HG02678 (cell line): ENCODE data around the gene COL5A1.

Experiments
- ATAC-seq: cut with Tn5 transposase; IDR thresholded peaks from one replicate; pipeline ENCODE4 v1.9.1; 2021; ENCODE audit warnings: mild to moderate bottlenecking, moderate library complexity; ENCODE audit not compliant: unreplicated experiment

COL5A1 gene

DNA sequence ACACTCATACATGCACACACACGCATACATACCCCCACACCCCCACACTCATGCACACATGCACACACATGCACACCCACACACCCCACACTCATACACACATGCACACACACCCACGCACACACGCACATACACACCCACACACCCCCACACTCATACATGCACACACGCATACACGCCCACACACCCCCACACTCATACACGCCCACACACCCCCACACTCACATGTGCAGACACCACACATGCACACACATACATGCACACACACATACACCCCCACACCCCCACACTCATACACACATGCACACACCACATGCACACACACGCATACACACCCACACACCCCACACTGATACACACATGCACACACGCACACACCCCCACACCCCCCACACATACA is 118.3 kb downstream of the COL5A1 start:
- ATAC-seq, result no peak

DNA sequence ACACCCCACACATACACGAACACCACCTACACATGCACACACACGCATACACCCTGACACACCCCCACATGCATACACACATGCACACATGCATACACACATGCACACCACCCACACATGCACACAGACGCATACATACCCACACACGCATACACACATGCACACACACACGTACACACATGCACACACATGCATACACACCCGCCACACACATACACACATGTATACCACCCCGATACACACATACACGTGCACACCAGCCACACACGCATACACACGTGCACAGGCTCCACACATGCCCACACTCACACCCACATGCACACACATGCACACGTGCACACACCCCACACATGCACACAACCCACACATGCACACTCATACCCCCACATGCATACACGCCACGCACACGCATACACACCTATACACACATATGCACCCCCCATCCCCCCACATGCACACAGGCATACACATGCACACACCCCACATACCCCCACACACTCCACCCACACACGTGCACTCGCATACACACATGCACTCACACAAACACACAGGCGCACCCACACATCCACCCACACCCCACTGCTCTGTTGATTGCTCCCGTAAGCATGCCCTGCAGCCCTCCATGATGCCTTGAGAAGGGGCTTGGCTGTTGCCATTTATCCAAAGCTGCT is 119.3 kb downstream of the COL5A1 start:
- no peak for ATAC-seq

DNA sequence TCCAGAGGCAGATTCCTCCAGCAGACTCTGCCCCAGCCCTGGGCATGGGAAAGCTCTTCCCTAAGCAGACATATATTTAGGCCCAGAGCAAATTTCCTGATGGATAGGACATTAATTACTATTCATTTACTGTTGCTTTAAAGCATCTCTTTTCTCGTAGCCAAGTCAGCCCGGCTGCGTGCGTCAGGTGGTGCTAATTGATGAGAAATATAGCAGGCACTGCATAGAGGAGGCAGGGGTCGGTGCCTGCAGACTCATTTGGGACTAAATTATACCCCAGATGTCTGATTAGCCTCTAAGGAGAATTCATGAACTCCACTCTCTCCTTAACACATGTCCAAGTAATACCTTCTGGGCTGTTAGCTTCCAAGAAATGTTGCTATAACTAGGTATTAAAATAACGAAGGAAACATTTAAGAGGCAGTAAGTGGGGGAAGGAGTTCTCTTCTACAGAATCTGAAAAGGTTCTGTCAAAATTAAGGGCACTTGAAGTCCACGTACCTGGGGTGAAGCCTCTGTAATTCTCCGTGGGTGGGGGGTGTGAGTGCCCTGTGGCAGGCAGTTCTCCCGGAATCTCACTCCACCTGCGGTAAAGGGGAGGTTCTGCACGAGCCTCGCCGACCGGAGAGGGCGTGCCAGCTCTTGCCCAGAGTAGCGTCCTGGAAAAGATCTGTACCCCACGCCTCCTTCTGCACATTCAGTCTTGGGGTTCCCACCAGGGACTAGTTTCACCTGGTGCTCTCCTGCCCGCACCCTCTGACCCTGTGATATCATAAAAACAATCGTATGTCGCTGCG is 123.1 kb downstream of the COL5A1 start:
- no peak for ATAC-seq

DNA sequence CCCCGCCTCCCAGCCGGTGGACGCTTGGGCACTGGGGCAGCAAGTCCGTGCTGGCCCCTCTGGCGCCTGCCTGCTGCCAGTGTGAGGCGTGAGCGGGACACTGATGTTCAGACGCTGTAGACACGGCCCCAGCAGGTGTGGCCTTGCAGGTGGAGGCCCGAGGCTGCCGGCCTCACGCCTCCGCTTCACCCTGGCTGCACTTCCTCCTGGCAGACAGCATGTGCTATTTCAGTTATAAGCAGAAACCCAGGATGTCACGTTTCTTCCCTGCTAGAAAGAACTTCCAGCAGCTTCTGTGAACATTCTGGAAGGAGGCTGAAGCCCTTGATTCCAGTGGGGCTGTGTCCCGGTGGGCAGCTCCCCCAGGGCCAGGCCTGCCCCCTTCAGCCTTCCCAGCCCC is 124.2 kb downstream of the COL5A1 start:
- ATAC-seq, result no peak

DNA sequence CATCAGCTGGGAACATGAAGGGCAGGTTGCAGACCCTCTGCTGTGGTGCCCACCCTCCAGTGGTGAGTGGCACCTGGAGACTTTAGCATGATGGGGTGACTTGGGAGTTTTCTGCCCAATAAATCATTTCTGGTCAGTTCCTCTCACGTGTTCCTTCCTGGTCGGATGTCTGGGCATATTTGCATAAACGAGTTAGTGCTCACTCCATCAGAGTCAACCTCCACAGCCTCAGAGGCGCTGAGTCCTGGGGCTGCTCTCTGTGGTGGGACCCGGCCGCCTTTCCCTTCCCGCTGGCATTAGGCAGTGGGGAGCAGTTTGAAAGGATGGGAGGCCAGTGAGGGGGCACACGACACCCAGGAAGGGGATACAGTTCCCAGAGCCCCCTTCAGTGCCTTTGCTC is 125.0 kb downstream of the COL5A1 start:
- no peak for ATAC-seq

DNA sequence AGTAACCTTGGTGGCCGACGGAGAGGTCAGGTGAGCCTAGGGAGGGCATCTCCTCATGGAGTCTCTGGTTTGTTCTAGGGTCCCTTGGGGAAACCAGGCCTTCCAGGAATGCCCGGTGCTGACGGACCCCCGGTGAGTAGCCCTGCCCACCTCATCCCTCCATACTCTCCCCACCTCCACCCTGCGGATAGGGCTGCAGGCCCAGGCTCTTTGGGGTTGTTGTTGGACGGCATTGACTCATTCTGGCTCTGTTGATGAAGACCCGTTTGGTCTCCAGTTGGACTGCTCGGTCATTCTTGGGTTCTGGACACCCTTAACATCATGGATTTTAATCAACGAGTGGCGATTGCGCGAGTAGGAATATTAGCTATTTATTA is 126.7 kb downstream of the COL5A1 start:
- ATAC-seq, result no peak

DNA sequence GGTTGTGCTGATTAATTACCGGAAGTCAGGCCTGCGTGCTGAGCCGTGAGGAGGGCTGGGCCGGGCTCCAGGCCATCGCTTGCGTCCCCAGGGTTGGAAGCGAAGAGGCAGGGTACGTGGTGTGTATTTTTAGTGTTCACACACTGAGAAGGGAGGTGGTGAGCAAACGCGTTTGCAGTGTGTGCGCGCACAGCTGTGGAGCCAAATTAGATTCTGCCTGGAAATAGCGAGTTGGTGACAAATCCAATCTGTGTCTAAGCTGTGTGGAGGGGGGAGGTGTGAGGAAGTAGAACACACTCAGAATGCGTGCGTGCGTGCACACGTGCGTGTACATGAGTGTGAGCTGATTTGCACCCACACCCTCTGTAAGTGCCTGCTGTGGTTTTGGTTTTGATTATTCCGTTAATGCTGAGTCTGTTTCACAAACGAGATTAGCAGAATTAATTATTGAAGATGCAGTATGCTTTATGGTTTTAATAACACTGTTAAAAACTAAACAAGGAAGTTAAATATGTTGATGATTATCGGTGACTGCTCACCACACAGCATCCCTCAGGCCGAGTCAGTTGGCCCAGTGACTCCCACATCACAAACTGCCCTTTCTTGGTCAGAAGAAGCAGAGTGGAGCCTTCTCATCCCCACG is 127.2 kb downstream of the COL5A1 start:
- no peak for ATAC-seq

DNA sequence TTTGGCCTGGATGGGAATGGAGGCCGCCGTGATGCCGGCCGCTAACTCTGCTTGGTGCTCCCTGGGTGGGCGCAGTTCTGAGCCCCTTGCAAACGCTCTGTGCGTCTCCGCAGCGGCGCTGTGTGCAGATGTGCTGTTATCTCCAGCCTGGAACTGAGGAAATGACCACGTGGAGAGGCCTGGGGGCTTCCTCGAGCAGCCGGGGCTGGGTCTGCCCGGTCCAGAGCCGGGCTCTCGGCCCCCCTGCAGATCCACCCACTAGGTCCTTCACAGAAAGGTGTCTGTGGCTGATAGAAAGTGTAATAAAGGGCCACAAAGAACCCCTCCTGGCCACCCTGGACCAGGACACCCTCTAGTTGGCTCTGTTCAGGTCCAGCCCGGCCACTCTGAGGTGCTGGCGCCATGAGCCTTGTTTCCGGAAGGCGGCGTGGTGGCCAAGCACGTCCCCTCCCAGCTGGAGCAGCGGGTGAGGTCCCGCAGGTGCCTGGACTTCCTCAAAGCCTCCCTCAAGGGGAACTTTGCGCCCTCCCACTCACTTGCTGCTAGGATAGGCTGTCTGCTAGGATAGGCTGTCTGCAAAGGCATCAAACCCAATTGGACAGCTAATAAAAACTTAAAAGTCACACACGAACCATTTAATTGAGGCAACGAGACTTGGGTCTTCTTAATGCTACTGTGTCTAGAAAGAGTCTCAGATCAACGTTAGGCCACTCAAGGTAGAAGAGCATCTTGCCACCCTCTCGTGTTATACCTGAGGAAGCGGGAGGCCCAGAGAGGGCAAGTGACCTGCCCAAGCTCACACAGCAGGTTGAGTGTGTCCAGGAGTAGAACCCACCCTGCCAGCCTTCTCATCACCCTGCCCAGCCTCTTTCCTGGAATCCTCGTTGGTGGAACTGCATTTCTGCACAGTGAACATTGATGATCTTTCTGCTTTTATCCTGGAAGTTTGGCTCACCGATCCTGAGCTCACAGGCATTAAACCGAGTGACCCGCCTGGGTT is 129.7 kb downstream of the COL5A1 start:
- no peak for ATAC-seq

DNA sequence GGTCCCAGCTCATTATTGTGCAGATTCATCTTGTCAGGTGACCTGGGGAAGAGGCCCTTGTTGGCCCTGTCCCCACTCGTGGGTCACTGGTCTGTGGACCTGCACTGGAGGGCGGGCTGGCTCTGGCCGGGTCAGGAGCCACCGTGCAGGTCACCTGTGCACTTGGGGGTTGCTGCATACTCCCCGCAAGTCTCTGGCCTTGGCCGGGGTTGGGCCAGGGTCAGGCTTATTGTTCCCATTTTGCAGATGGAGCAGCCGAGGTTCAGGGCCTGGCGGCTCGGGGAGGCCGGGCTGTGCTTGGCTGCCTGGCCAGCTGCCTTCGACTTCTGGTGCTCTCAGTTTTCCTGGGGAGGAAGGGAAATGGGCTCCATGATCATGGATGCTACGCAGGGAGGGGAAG is 130.7 kb downstream of the COL5A1 start:
- no peak for ATAC-seq

DNA sequence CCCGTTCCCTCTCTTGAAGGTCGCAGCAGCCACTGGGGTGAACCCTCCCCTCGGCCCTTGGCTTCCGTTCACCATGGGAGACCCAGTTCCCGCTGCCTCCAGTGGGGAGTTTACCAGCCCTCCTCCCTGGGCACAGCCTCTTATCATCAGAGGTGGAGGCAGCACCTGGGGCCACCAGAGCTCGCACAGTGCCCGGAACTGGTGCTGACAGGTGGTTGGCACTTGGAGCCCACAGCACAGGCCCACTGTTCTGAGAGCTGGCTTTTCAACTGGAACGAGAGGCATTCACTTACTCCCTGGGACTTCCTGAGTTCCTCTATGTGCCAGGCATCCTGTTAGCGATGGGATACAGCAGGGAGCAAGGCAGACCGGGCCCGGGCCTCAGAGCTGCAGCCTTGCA is 132.2 kb downstream of the COL5A1 start:
- ATAC-seq, result no peak

DNA sequence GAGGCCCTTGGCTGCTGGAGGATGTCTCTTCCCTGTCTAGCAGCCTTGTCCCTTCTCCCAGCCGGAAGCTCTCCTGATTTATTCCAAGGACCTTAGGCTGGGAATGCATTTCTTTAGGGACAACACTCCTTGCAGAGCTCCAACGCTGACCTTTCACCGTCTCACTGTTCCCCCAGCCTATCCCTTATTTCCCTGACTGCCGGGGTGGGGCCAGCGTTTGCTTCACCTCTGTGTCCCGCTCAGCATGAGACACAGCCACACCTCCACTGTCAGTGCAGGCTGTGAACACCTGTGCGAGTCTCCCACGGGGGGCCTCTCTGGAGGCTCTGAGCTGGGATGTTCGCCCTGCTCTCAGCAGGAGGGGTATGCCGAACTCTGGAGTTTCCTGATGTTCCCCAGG is 132.8 kb downstream of the COL5A1 start:
- no peak for ATAC-seq

DNA sequence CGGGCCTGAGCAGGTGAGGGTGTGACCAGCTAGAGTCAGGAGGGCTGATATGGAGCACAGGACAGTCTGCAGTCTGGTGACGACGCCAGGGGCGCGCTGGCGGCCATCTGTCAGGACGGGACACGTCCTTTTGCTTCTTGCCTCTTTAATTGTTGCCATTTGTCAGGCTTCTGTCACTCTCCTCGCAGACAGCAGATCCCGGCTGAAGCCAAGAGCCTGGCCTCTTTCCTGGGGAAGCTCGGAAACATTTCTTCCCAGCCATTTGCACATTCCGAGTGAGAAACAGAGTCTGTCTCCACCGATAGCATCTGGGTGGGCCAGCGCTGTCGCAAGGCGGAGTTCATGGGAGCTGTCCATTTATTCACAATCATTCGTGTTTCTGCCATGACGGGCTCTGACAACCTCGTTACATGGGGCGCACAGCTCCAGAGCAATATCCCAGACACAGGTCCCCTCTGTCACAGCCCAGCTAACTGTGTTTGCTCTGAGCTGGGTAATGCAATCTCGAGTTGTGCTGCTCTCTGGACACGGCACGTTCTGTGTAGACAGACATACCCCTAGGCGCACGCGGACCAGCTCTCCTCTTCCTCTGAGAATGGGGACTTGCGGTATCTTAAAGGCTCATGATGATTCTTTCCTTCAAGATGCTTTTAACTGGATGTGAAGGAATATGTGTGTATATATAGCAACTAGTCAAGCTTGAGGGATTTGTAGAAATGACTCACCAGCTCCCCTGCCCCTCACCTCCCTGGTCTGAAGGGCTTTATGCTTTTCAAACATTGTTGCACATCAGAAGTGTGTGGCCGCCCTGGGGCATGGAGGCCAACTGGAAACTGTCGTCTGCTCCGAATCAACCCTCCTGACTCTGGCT is 133.7 kb downstream of the COL5A1 start:
- ATAC-seq, result no peak

DNA sequence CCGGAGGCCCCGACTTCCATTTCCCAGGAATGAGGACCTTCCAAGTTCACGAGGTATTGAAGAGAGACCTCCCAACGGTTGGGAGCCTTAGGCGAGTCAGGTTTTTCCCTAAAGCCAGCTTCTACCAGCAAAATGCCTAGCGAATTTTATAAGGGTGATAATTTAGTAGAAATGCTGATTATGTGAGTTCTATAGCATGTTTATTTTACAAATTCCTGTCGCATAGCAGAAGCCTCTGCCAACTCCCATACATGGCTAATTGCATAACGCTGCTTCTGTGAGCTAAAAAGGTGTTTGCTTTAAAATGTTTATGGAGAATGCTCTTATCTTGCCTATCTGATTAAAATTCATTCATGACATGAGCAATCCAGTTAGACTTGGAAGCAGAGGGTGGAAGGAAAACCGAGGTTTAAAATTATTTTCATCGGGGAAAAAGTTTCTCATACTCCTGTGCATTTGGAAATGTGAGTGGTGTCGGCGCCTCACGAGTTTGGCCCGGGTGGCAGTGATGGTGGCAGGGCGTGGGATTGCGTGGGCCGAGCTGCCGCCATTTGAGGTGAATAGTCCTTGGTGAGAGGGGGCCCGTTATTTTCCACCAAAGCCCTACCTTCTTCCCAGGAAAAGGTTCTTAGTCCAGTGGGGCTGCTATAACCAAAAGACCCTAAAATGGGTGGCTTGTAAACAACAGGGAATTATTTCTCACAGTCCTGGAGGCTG is 134.6 kb downstream of the COL5A1 start:
- ATAC-seq, result no peak

DNA sequence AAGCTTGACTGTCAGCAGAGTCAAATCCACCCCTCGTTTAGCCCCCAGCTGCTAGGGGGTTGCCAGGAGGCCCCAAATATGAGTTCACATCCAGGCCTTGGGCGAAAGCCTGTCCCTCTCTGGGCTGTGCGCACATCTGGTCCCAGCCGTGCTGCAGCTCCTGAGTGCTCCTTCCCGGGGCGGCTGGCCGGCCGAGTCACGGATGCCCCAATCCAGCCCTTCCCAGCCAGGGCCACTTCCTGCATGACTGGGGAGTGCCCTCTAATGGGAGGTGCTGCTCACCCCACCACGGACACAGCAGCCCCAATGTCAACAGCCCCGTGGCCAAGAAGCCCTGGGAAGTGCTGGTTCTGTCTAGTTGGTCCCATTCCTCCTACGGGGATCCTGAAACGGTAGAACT is 135.6 kb downstream of the COL5A1 start:
- ATAC-seq, result no peak

DNA sequence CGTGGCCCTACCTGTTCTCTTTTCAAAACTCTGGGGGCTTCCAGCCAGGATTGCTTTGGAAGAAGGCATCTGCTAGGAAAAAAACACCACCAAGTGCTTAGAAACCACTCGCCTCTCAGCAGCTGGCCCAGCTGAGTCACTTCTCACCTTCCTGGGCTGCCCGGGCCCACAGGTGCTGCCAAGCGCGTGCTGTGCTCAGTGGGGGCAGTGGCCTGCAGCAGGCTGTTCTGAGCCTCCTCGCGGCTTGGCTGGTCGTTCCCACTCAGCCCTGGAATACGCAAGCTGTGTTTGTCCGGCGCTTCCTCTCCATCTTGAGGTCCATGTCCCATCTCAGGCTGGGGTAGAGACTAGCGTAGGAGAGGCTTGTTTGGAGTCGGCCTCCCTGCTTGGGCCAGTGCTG is 136.6 kb downstream of the COL5A1 start:
- no peak for ATAC-seq

DNA sequence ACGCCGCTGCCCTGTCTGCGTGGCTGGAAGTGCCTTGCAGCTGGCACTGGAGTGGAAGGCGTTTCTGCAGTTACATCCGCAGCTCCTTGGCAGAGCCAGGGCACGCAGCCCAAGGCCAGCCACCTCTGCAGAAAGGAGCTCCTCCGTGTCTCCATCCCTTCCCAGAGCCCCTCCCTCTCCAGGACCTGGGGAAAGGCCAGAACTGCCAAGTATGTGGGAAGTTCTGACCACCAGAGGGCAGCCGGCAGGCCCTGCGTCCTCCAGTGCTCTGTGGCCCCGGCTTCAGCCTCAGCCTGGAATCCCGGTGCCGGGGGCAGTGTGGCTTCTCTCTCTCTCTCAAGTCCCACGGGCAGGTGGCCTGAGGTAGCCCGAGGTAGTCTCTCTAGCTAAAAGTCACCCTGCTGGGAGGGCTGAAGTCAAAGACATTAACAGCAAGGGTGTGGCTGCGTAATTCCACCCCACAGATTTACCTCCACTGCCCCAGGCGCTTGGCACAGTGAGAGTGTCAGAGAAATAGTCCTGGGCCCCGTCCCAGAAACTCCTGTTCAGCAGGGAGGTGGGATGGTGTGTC is 137.3 kb downstream of the COL5A1 start:
- no peak for ATAC-seq

DNA sequence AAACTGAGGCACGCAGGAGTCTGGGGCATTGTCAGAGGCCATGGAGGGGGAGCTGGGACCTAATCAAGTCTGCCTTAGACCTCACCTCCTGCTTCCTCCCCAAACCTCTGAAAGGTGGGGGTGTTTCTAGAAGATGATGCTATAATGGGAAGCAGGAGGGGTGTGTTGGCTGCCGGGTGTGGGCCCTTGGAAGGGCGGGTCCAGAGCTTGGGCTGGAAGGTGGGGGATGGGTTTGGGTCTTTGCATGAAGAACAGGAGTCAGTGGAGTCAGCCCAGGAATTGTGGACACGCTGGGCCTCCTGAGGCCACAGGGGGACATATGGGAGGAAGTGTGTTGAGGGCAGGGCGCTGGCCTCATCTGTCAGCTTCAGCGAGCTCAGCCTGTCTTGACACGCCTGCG is 138.0 kb downstream of the COL5A1 start:
- no peak for ATAC-seq

DNA sequence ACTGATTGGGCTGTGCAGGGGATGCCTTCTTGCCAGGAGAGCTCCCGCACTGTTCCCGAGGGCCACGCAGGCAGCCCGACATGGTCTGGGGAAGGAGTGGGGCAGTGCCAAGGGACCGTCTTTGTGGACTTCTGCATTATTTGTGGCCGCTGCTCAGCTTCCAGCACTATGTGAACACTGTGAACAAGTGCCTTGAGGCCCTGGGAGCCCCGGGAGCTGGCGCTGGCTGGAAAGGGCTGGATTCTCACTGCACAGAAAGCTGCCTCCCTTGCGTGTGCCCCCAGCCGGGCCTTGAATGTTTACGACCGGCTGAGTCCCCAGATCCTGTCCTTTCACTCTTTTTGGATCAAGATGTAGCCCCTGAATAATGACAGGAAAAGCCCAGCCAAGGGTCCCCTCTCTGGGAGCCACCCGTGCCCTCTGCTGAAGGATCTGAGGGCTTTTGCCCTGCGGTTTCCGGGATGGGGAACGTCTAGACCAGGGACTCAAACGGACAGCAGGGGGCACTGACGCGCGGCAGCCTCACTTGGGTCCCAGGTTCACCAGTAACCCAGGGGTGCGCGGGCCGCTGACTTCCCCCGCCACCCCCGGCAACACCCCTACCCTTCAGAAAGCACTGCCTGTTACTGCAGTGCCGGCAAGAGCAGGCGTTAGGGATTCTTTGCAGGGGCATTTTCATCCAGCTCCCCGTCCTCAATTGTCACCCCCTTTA is 140.1 kb downstream of the COL5A1 start:
- no peak for ATAC-seq
